DMS114 treated with DMSO at 0.1 percent for 48 hours (cell line): ENCODE data around the gene ABHD12.
"Not testable (repeated sequence)": the region's sequence is repeated elsewhere in the genome, so short reads cannot be mapped to it uniquely, and the experiment has no call there.

Experiments
- DNase-seq: peaks from one replicate; lab custom pipeline; 2025; ENCODE audit not compliant: unreplicated experiment; lab: John Stamatoyannopoulos, UW

ABHD12 gene

DNA sequence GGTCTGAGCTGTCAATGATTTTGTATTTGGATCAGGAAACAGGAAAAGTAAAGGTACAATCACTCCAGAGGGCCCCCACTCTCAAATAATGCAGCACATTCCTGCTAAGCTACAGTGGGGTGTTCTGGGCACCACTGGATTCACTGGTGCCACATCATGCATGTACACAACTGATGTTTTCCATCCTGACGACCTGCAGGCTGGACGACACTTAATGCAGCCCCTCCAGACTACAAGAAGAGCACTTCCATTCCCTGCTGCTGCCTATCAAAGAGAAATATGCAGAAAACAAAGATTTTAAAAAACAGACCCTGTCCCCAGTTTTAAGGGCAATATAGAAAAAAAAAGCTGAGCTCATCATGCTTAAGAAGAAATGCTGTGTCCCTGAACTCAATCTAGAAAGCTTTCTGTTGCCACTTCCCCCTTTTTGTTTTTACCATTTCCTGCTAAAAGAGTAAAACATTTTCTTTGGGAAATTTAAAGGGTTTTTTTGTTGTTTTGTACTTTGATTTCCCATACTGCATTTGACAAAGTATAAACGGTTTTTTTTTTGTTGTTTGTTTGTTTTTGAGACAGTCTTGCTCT lies 35.5 kb downstream of the ABHD12 start:
- no peak for DNase-seq

DNA sequence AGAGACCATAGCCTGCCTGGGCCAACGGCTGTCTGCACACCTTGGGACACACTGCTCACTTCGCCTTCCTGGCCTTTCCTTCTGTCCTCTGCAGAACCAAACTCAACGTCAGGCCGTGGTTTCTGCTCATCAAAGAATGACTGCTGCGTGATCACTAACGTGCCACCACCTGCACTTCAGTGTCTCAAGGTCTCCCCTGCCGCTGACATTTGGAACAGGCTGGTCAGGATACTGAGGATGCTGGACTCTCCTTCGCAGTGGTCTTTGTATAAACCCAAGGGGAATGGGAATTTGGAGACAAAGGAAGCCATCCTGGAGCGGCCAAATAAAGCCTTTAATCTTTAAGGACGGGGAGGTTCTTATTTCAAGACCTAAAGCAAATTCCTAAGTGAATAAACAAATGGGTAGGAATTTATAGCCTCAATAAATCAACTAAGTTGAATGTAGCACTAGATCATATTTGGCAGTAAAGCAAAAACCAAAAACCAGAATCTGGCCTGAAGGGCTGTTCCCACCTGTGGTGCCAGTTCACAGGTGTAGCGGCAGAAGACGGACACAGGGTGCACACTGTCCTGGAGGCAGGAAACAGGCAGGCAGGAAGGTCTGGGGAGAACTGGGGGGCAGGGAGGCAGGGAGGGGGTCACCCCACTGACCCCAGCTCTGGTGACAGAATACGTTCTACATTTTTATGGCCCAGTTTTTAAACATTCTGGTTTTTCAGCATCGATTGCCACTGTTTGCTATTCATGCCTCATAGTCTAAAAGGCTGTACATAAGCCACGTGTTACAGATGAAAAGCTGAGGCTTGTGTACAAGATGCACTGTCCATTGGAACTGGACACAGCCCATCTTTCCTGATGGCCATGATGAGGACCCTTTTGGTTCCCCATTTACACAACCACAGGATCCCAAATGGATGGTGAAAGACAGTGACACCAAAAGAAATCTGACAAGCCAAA lies 36.6 kb downstream of the ABHD12 start:
- no peak for DNase-seq

DNA sequence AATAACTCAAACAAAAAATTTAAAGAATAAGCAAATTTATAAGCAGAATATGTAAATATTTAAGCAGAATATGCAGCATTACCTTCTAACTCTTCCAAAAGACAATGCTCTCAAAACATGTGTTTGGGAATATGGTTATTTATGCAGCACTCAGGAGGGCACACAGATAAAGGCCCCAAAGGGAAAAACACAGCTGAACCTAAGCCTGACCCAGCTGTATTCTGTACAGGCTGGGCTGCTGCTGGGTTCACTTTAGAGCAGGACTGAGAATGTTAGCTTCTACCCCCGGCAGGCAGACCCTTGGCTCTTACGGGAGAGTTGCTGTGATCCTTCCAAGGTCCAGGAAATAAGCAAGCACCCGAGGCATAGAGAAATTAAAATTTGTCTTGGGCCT lies 37.3 kb downstream of the ABHD12 start:
- DNase-seq, result no peak

DNA sequence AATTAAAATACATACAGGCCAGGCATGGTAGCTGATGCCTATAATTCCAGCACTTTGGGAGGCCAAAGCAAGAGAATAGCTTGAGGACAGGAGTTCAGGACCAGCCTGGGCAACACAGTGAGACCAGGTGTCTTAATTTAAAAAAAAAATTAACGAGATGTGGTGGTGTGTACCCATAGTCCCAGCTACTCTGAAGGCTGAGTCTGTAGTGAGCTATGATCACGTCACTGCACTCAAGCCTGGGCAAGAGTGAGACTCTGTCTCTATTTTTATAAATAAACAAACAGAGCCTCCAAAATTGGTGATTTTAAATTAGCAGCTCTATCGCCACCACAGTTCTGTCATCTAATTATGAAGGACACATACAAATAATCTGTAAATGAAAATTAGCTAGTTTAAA lies 37.9 kb downstream of the ABHD12 start:
- no peak for DNase-seq

DNA sequence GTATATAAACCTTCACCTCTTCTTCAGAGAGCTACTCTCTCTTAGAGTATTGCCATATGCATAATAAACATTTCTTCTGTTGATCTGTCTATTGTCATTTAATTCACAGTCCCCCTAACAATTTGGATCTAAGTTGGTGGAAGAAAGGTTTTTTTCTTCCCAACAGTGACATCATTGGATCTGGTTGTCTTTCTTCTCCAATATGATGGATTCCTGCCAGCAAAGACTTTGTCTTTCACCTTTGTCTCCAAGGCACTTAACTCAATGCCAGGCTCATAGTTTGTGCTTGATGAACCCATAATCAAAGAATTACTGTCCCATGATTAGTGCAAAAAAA lies 39.6 kb downstream of the ABHD12 start:
- DNase-seq, result no peak

DNA sequence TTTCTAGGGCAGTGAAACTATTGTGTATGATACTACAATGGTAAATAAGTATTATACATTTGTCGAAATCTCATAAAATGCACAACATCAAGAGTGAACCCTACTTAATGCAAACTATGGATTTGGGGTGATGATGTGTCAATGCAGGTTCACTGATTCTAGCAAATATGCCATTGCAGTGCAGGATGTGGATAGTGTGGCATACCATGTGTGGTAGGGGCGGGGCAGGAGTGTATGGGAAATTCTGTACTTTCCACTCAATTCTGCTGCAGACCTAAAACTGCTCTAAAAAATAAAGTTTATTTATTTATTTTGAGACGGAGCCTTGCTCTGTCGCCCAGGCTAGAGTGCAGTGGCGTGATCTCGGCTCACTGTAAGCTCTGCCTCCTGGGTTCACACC lies 44.3 kb downstream of the ABHD12 start:
- DNase-seq, result no peak

DNA sequence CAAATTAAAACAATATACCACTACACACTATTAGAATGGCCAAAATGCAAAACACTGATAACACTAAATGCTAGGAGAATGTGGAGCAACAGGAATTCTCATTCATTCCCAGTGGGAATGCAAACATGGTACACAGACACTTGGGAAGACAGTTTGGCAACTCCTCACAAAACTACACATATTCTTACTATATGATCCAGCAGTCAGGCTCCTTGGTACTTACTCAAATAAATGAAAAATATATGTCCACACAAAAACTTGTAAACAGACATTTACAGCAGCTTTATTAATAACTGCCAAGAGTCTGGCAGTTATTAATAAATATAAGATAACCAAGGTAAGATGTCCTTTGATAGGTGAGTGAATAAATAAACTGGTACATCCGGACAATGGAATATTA lies 44.9 kb downstream of the ABHD12 start:
- DNase-seq, result no peak

DNA sequence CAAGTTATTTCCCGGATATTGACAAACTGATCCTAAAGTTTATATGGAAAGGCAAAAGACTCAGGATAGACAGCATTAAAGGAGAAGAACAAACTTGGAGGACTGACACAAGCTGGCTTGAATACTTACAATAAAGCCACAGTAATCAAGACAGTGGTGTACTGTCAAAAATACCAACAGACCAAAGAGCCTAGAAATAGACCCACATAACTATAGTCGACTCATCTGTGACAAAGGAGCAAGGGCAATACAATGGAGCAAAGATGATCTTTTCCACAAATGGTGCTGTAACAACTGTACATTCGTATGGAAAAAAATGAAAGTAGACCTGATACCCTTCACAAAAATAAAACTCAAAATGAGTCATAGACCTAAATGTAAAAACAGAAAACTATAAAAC lies 46.0 kb downstream of the ABHD12 start:
- no peak for DNase-seq

DNA sequence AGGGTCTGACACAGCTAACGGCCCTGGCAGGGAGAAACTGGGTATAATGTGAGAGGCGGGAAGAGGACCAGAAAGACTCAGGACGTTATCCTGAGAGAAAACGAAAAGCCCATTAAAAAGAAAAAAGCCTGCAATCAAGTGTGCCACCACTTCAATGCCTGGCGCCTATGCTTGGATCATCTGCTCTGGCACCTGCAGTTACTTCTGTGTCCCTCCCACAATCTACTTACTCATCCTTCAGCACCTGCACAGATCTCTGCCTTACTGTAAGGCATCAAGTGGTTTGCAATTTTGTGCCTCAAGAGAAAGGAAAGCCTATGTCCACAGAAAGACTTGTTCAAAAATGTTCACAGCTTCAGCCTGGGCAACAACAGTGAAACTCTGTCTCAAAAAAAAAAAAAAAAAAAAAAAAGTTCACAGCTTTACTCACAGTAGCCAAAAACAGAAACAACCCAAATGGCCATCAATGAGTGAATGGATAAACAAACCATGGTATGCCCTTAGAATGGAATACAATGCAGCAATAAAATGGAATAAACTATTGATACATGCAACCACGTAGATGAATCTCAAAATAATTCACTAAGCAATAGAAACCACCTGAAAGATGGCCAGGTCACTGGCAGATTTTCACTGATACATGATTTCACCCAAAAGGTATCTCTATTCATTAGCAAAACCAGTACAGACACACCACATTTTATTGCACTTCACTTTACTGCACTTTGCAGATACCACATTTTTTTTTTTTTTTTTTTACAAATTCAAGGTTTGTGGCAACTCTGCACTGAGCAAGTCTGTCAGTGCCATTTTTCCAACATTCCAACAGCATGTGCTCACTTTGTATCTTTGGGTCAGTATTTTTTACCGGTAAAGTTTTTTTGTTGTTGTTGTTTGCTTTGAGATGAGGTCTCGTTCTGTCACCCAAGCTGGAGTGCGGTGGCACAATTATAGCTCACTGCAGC lies 48.6 kb downstream of the ABHD12 start:
- no peak for DNase-seq

DNA sequence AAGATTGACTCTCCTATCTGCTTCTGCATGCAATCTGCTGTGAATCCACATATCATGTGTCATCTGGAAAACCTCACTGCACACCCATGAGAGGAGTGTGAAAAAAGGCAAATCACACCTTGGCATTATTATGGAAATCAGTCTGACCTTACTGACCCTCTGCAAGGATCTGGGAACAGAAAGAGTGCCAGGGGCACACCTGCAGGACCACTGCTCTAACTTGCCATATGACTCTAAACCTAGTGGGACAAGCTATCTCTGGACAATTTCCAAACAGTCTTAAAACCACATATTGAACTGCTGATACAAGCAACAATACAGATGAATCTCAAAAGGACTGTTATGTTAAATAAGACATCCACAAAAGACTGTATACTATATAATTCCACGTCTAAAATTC lies 50.3 kb downstream of the ABHD12 start:
- no peak for DNase-seq

DNA sequence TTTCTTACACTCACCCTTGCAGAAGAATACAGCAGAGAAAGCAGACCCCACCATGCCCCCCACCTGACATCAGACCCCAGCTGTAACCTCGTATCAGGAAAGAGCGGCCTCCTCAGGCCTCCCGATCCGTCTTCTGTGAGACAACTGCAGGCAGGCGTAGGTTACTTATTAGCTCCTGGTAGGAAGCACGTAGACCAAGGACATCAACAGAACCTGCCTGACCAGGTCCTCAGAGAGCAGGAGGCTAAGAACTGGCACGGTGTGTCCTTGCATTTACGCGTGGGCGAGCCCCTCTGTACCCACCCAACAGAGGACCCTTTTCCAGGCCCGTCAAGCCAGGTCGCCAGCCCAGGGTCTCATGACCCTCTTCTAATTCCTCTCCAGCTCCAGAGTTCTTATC lies 51.0 kb downstream of the ABHD12 start:
- DNase-seq, result no peak

DNA sequence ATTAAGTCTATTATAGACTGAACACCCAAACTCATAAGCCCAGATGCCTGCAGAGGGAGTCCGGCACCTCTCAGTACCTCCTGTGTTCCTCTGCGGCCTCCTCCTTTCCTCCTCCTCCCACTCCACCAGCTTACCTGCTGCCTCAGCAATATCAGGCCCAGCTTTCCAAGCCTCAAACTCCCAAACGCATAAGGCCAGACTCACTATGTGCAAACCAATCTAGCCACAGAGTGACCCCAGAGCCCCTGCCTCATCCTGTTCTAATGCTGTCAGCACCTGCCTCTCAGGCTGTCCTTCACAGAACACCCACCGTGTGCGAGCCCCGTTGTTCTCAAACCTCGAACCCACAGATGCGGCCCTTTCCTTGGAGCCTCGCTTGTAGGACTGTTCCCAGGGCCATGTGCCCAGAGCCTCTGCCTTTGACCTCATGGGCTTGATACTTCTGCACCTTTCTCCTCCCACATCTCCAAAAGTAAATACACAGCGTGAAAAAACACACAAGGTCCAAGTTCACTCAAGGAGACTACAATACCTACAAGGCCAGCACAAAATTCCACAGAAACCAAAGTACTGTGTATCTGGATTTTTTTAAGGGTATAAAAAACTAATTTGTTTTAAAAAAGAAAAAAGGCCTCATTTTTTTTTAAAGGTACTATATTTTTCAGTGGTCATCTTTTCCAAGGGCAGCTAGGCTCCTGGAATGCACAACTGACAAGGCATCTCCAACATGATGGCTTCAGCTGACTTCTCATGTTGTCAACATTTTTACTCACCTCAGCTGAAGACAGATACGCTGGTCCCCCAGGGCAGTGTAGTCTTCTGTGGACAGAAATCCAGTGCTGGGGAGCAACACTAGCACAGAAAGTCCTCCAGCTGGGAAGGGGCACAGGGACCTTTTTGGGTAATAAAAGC lies 52.3 kb downstream of the ABHD12 start:
- DNase-seq, result no peak

DNA sequence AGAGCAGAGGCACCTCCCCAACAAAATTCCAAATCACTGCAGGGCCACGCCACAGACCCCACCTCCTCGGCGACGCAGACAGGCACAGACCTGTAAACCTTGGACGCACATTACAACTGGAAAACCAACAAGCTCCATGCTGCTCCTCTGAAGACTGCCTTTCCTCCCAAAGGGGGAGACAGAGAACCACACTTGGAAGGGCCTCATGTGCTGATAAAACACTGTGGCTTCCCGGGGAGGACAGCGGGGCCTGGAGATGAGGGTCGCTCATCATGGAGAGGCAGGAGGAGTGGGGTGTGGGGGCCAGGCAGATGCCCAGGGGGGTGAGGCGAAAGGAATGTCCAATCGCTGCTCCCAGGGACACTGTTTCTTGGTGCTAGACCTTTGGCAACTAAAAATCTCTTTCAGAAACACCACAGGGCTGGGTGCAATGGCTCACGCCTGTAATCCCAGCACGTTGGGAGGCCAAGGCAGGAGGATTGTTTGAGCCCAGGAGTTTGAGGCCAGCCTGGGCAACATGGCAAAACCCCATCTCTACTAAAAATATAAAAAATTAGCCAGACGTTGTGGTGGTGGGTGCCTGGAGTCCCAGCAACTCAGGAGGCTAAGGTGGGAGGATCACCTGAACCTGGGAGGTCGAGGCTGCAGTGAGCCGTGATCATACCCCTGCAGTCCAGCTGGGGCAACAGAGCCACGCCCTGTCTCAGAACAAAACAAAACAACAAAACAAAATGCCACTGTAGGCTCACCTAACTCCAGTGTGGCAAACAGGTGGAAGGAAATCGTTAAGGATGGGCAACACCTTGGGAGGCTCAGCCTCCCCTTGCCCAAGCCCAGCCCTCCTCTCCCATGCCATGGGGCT lies 53.8 kb downstream of the ABHD12 start:
- no peak for DNase-seq

DNA sequence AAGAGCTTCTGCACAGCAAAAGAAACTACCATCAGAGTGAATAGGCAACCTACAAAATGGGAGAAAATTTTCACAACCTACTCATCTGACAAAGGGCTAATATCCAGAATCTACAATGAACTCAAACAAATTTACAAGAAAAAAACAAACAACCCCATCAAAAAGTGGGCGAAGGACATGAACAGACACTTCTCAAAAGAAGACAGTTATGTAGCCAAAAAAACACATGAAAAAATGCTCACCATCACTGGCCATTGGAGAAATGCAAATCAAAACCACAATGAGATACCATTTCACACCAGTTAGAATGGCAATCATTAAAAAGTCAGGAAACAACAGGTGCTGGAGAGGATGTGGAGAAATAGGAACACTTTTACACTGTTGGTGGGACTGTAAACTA lies 55.7 kb downstream of the ABHD12 start:
- DNase-seq, result not testable (repeated sequence)

DNA sequence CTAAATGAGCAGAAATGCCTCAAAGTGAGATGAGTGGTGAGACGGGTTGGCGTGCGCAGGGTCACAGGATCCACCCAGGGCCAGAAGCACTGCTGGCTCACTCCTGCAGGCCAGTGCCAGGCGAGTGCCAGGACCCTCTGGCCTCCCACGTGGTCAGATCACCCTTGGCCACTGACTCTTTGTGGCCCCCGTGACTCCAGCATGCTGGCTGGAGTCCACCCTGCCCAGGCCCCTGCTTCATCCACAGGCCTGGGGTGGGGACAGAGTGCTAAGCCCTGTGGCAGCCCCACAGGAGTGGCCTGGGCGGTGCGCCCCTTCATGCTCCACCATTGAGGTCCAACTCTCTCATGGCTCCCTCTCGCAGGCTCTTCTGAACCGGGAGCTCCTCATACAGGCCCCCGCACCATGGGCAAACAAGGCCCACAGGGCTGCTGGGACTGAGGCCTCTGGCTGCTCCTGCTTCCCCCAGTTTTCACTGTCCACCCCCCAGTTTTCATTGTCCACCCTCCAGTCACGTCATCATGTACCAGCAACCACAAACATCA lies 61.6 kb downstream of the ABHD12 start:
- no peak for DNase-seq

DNA sequence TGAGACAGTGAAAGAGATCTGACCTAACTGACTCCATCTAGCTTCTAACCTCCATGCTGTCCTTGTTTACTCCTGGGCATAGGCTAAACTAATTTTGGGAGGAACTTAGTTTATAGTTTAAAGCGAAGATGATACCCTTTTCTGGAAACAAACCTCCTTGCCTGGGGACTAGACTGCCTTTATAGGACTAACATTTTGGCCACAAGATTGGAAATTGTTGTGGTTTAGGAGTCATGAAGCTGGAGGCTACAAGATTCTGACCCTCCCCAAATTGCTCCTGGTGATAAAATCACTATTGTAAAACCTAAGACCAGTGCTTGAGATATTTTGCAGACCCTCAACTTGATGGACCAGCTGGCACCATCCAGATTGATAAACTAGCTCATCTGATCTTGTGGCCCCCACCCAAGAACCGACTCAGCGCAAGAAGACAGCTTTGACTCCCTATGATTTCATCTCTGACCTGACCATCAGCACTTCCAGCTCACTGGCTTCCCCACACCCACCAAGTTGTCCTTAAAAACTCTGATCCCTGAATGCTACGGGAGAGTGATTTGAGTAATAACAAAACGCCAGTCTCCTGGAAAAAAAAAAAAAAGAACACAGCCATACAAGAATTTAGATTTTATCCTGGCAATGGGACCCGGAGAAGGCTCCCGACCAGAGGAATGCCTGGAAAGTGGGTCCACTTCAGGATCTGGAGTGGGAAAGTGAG lies 63.0 kb downstream of the ABHD12 start:
- no peak for DNase-seq

DNA sequence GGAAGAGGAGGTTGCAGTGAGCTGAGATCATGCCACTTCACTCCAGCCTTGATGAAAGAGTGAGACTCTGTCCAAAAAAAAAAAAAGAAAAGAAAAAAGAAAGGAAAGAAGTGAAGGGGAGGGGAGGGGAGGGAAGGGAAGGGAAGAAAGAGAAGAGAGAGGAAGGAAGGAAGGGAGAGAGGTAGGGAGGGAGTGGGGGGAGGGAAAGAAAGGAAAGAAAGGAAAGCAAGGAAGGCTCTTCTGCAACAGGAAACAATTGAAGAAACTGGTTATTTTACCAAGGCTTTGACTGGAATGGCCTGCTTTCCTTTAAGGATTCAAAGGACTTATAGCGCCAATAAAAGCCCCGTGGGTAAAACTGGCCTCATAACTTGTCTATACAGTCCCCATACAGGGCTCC lies 64.6 kb downstream of the ABHD12 start:
- no peak for DNase-seq

DNA sequence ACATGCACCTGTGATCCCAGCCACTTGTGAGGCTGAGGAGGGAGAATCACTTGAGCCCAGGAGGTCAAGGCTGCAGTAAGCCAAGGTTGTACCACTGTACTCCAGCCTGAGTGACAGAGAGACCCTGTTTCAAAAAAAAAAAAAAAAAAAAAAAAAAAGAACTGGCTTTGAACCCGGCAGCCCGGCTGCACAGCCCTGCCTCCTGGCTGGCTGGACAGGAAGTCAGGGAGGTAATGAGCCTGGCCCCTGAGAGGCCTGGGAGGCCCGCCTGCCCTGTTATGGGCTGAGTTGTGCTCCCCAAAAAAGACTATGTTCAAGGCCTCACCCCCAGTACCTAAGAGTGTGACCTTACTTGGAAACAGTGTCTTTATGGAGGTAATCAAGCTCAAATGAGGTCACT lies 65.6 kb downstream of the ABHD12 start:
- no peak for DNase-seq

DNA sequence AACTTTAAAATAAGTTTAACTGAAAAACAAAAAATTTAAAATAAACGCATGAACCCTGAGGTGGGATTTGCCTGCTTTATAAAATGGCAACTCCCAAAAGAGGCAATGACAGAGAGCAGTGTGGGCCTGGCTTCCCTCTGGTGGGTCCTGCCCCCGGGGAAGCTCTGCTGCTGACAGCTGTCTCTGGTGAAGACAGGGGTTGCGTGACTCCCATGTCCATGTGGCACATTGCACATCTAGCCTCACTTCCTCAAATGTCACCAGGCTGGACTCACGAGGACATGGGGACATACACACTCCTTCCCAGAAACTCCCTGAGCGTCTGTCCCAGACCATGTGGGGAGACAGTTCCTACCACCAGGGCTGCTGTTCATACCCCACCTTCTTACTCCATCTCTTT lies 66.2 kb downstream of the ABHD12 start:
- no peak for DNase-seq
